GM10266 (cell line): Measurements from ENCODE around the gene GPI.

Source experiments
- DNase-seq: peaks from one replicate; pipeline ENCODE4 v3.0.0; 2012; ENCODE audit errors: extremely low spot score
- CTCF ChIP-seq: IDR thresholded peaks from 2 replicates; pipeline ENCODE4 v1.5.1; 2012; ENCODE audit warnings: mild to moderate bottlenecking, low read depth; ENCODE audit not compliant: control insufficient read depth, insufficient read depth; ENCODE audit errors: missing control alignments

GPI gene

DNA sequence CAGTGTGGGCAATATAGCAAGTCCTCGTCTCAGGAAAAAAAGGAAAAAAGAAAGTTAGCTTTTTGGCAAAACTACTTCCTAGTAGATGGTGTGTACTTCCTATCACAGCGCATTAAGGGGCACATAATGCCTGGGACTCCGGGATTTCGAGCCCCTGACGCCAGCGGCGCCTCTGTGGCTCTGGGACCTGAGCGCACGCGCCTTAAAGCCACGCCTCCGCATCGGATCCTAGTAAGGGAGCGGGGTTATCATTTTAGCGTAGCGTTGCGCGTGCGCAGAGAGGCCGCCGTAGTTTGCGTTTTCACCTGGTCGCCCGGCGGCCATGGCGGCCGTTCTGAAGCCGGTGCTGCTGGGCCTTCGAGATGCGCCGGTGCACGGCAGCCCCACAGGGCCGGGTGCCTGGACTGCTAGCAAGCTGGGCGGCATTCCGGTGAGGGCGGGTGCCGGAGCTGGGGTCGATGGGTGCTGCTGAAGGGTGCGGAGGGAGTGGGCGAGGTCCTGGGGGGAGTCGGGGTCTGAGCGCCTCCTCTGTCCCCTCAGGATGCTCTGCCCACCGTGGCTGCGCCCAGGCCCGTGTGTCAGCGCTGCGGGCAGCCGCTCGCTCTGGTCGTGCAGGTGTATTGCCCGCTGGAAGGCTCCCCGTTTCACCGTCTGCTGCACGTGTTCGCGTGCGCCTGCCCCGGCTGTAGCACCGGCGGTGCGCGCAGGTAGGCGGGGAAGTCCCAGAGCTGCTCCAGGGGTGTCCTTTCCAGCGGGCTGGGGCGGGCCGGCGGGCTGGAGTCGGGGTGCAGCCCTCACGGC, 39.3 kb downstream of the GPI start, which contains the start of gene PDCD2L:
TSS of gene PDCD2L (plus strand) at position 291 of the 801 bp plus-strand sequence. CDS start at position 323, 32 bp downstream.
- TF ChIP-seq CTCF: no peak
- DNase-seq: peak; percentile 93

DNA sequence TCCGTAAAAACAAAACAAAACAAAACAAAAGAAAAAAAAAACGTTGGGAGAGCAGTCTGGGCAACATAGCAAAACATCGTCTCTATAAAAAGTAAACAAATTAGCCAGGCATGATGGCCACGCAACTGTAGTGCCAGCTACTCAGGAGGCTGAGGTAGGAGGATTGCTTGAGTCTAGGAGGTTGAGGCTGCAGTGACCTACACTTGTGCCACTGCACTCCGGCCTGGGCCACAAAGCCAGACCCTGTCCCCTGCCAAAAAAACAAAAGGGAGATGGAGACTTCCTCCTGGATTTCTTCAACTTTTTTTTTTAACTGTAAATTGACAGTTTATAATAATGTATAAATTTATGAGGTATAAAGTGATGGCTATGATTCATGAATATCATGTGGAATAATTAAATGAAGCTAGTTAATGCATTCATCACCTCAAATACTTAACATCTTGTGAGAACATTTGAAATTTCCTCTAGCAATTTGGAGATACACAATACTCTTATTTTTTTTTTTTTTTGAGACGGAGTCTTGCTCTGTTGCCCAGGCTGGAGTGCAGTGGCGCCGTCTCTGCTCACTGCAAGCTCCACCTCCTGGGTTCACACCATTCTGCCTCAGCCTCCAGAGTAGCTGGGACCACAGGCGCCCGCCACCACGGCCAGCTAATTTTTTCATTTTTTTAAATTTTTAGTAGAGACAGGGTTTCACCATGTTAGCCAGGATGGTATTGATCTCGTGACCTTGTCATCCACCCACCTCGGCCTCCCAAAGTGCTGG, 41.1 kb downstream of the GPI start:
- no peak for DNase-seq
- no peak for TF ChIP-seq CTCF

GRCh38 chr19:34408411-34408810, 43.4 kb downstream of the GPI start:
- no peak for TF ChIP-seq CTCF
- no peak for DNase-seq

- no peak for TF ChIP-seq CTCF
These were observed 44.5 kb downstream of the GPI start for GRCh38 chr19:34409189-34410164.

GRCh38 chr19:34411216-34411615, 46.2 kb downstream of the GPI start:
- no peak for DNase-seq
- no peak for TF ChIP-seq CTCF

More at GRCh38 chr19:34409189-34410164, 44.5 kb downstream of the GPI start:
- DNase-seq: no peak

- no peak for DNase-seq
- no peak for TF ChIP-seq CTCF
These were observed 51.1 kb downstream of the GPI start for GRCh38 chr19:34416021-34416545.
